Stimulated activated CD8-positive, alpha-beta memory T cell treated with anti-CD3 and anti-CD28 coated beads, Interleukin-4, amount 100 ng/mL, for 24 hours (primary cell): ENCODE measurements around the gene KAT8.

ENCODE experiments used
- DNase-seq: peaks from one replicate; pipeline ENCODE4 v3.0.0-alpha.2; 2020; ENCODE audit warnings: low read depth

Gene KAT8

GRCh38 chr16:31108035-31108793, 9.2 kb upstream of the KAT8 start, which contains the start of gene BCKDK:
BCKDK (plus strand) TSS chr16:31108386; CDS start chr16:31109224, 838 bp downstream.
- DNase-seq = peak; percentile 71

GRCh38 chr16:31108794-31109558, 8.5 kb upstream of the KAT8 start:
- DNase-seq = no peak

- DNase-seq = no peak
These were observed 7.8 kb upstream of the KAT8 start for GRCh38 chr16:31109622-31110021.

- DNase-seq = no peak
These were observed 7.1 kb upstream of the KAT8 start for GRCh38 chr16:31110106-31111034.

GRCh38 chr16:31111881-31112466, 5.5 kb upstream of the KAT8 start:
- DNase-seq = no peak

GRCh38 chr16:31112711-31113110, 4.8 kb upstream of the KAT8 start:
- no peak for DNase-seq

- DNase-seq = no peak
These were observed 4.0 kb upstream of the KAT8 start for GRCh38 chr16:31113121-31114120.

- no peak for DNase-seq
These were observed 3.0 kb upstream of the KAT8 start for GRCh38 chr16:31114468-31114867.

- no peak for DNase-seq
These were observed 1.0 kb downstream of the KAT8 start for GRCh38 chr16:31118223-31119155.

- no peak for DNase-seq
These were observed 2.7 kb downstream of the KAT8 start for GRCh38 chr16:31120129-31120528.

GRCh38 chr16:31125844-31126243, 8.4 kb downstream of the KAT8 start:
- no peak for DNase-seq

GRCh38 chr16:31127182-31127581, 9.7 kb downstream of the KAT8 start:
- no peak for DNase-seq

GRCh38 chr16:31128711-31129567, 11.5 kb downstream of the KAT8 start:
- DNase-seq = no peak

- DNase-seq = no peak
These were observed 12.3 kb downstream of the KAT8 start for GRCh38 chr16:31129568-31130335.

GRCh38 chr16:31130336-31130891, 12.9 kb downstream of the KAT8 start:
- no peak for DNase-seq

GRCh38 chr16:31130899-31131298, 13.4 kb downstream of the KAT8 start:
- DNase-seq = no peak

GRCh38 chr16:31131416-31131815, 14.0 kb downstream of the KAT8 start:
- DNase-seq = no peak
